H9 (cell line): Measurements from ENCODE around the gene GPR84. TPM values are rescaled to one million over a fixed set of nuclear protein-coding genes. Genes with fewer than 3 reads are reported as not detected.

Experiments
- DNase-seq: peaks from one replicate; pipeline ENCODE4 v3.0.0-alpha.2; 2017
- H2AFZ ChIP-seq: one replicate; pipeline ENCODE4 v1.6.1; 2013; ENCODE audit warnings: mild to moderate bottlenecking, low read length, control low read depth, moderate library complexity
- H2AK5ac ChIP-seq: 2 replicates; pipeline ENCODE4 v1.6.1; 2013; ENCODE audit warnings: low read length, control low read depth, mixed read lengths; ENCODE audit not compliant: insufficient read length
- H2BK120ac ChIP-seq: one replicate; pipeline ENCODE4 v1.6.1; 2013; ENCODE audit warnings: low read depth, mild to moderate bottlenecking, low read length, control low read depth, inconsistent platforms; ENCODE audit not compliant: poor library complexity, severe bottlenecking
- H2BK12ac ChIP-seq: 2 replicates; pipeline ENCODE4 v1.6.1; 2013; ENCODE audit warnings: low read length, control low read depth, mixed read lengths, low read depth; ENCODE audit not compliant: insufficient read length
- H2BK15ac ChIP-seq: 2 replicates; pipeline ENCODE4 v1.6.1; 2013; ENCODE audit warnings: low read depth, low read length, control low read depth
- H2BK20ac ChIP-seq: one replicate; pipeline ENCODE4 v1.6.1; 2013; ENCODE audit warnings: low read depth, mild to moderate bottlenecking, low read length, control low read depth, inconsistent platforms; ENCODE audit not compliant: poor library complexity, severe bottlenecking
- H2BK5ac ChIP-seq: 2 replicates; pipeline ENCODE4 v1.6.1; 2013; ENCODE audit warnings: low read length, control low read depth, mixed read lengths; ENCODE audit not compliant: insufficient read length
- H3K14ac ChIP-seq: 2 replicates; pipeline ENCODE4 v1.6.1; 2013; ENCODE audit warnings: low read length, control low read depth; ENCODE audit not compliant: insufficient read depth
- H3K18ac ChIP-seq: 2 replicates; pipeline ENCODE4 v1.6.1; 2013; ENCODE audit warnings: low read depth, mild to moderate bottlenecking, mixed read lengths, low read length, control low read depth; ENCODE audit not compliant: insufficient read length
- H3K23ac ChIP-seq: 2 replicates; pipeline ENCODE4 v1.6.1; 2013; ENCODE audit warnings: low read length, control low read depth, mixed read lengths, low read depth; ENCODE audit not compliant: insufficient read length
- H3K23me2 ChIP-seq: 2 replicates; pipeline ENCODE4 v1.6.1; 2013; ENCODE audit warnings: low read depth, mild to moderate bottlenecking, mixed read lengths, low read length, control low read depth; ENCODE audit not compliant: insufficient read length, poor library complexity, severe bottlenecking
- H3K27ac ChIP-seq: 2 replicates; pipeline ENCODE4 v1.5.1; 2013; ENCODE audit warnings: low read length, control low read depth, mixed read lengths, low read depth; ENCODE audit not compliant: insufficient read length
- H3K27me3 ChIP-seq: 2 replicates; pipeline ENCODE4 v1.6.1; 2013; ENCODE audit warnings: low read length, control low read depth, inconsistent platforms; ENCODE audit not compliant: insufficient read depth
- H3K4ac ChIP-seq: 2 replicates; pipeline ENCODE4 v1.6.1; 2013; ENCODE audit warnings: low read depth, mild to moderate bottlenecking, control low read depth, inconsistent platforms, low read length, moderate library complexity
- H3K4me1 ChIP-seq: 2 replicates; pipeline ENCODE4 v1.6.1; 2013; ENCODE audit warnings: low read length, control low read depth, inconsistent platforms; ENCODE audit not compliant: insufficient read depth
- H3K4me2 ChIP-seq: 2 replicates; pipeline ENCODE4 v1.6.1; 2013; ENCODE audit warnings: low read length, control low read depth, mixed read lengths; ENCODE audit not compliant: insufficient read length, insufficient read depth
- H3K56ac ChIP-seq: 2 replicates; pipeline ENCODE4 v1.6.1; 2013; ENCODE audit warnings: low read depth, mild to moderate bottlenecking, mixed read lengths, low read length, control low read depth; ENCODE audit not compliant: insufficient read length
- H3K79me1 ChIP-seq: 2 replicates; pipeline ENCODE4 v1.6.1; 2013; ENCODE audit warnings: low read depth, mild to moderate bottlenecking, moderate library complexity, low read length, control low read depth, inconsistent platforms; ENCODE audit not compliant: insufficient read depth, poor library complexity, severe bottlenecking
- H3K79me2 ChIP-seq: 2 replicates; pipeline ENCODE4 v1.6.1; 2013; ENCODE audit warnings: low read length, control low read depth, inconsistent platforms; ENCODE audit not compliant: insufficient read depth
- H3K9ac ChIP-seq: 2 replicates; pipeline ENCODE4 v1.6.1; 2013; ENCODE audit warnings: low read length, control low read depth, mixed read lengths; ENCODE audit not compliant: insufficient read length; ENCODE audit errors: extremely low read depth
- H3K9me3 ChIP-seq: one replicate; pipeline ENCODE4 v1.6.1; 2013; ENCODE audit warnings: low read depth, low read length, inconsistent platforms; ENCODE audit not compliant: control insufficient read depth
- H3T11ph ChIP-seq: one replicate; pipeline ENCODE4 v1.6.1; 2013; ENCODE audit warnings: mild to moderate bottlenecking, low read length, control low read depth, inconsistent platforms
- H4K20me1 ChIP-seq: one replicate; pipeline ENCODE4 v1.6.1; 2013; ENCODE audit not compliant: control insufficient read depth, insufficient read length, insufficient read depth
- H4K5ac ChIP-seq: 2 replicates; pipeline ENCODE4 v1.6.1; 2013; ENCODE audit warnings: low read depth, mild to moderate bottlenecking, mixed read lengths, low read length, control low read depth; ENCODE audit not compliant: insufficient read length
- H4K8ac ChIP-seq: replicated peaks from 2 replicates; pipeline ENCODE4 v1.6.1; 2013; ENCODE audit warnings: low read length, control low read depth, mixed read lengths, low read depth; ENCODE audit not compliant: insufficient read length
- H4K91ac ChIP-seq: 2 replicates; pipeline ENCODE4 v1.6.1; 2013; ENCODE audit warnings: low read depth, mild to moderate bottlenecking, moderate library complexity, mixed read lengths, low read length, control low read depth; ENCODE audit not compliant: insufficient read length
- H3K27ac Mint-ChIP-seq, 3 experiments: 2 replicates in 2 of 3; 3 replicates in 1 of 3; pipeline ENCODE4 v1.8.0; 2020 to 2021; ENCODE audit warnings: mixed read lengths in 3 of 3, mild to moderate bottlenecking in 1 of 3, moderate library complexity in 1 of 3
- H3K27me3 Mint-ChIP-seq: 2 replicates; pipeline ENCODE4 v1.8.0; 2021; ENCODE audit warnings: low read depth, mild to moderate bottlenecking, moderate library complexity, mixed read lengths
- H3K36me3 Mint-ChIP-seq, 3 experiments: 2 replicates in 2 of 3; 3 replicates in 1 of 3; pipeline ENCODE4 v1.8.0; 2020 to 2021; ENCODE audit warnings: low read depth in 3 of 3, mixed read lengths in 3 of 3; ENCODE audit not compliant: insufficient read depth in 1 of 3
- H3K4me1 Mint-ChIP-seq, 2 experiments: 2 replicates each; pipeline ENCODE4 v1.8.0; 2020; ENCODE audit warnings: mixed read lengths in 2 of 2
- H3K4me3 Mint-ChIP-seq, 2 experiments: 2 replicates in 1 of 2; 3 replicates in 1 of 2; pipeline ENCODE4 v1.8.0; 2020 to 2021; ENCODE audit warnings: mild to moderate bottlenecking in 2 of 2, mixed read lengths in 2 of 2, moderate library complexity in 1 of 2
- H3K9me3 Mint-ChIP-seq, 2 experiments: 2 replicates in 1 of 2; 3 replicates in 1 of 2; pipeline ENCODE4 v1.8.0; 2020; ENCODE audit warnings: mild to moderate bottlenecking in 2 of 2, mixed read lengths in 2 of 2, moderate library complexity in 1 of 2
- CTCF ChIP-seq: fragments of 200-600 bp; sonication (generic); conservative IDR thresholded peaks from 3 replicates; pipeline ENCODE4 v1.8.0; 2021; ENCODE audit warnings: antibody characterized with exemption, mild to moderate bottlenecking
- WGBS: extraction: QIAGEN DNeasy Blood & Tissue Kit; methylation state at CpG from one replicate; pipeline ENCODE4 v1.1.7; 2013; ENCODE audit warnings: missing lambda C conversion rate, low lambda C conversion rate, mixed read lengths; ENCODE audit not compliant: insufficient read length; ENCODE audit errors: extremely low coverage; 5-methylcytosine and 5-hydroxymethylcytosine counted together
- total RNA-seq: library from RNA; stranded (reverse); gene quantifications from 2 replicates; pipeline ENCODE4 v1.2.1, GENCODE V29; 2021

Gene GPR84
- total RNA-seq, 1 experiment from 2014 or later = not detected

- no peak for TF ChIP-seq CTCF
- no peak overlapping the region for H2BK15ac ChIP-seq
- no peaks in the 10 kb centered on the region for H3K9me3 ChIP-seq
- peak overlapping the region in 1 of 2 experiments; percentile 64; a peak in 2 of 5 replicates for H3K4me3 Mint-ChIP-seq
- peak overlapping the region; percentile 22 for H3K4me2 ChIP-seq
- no peak overlapping the region for H2BK20ac ChIP-seq
- no peak overlapping the region for H4K5ac ChIP-seq
- no peaks in the 10 kb centered on the region for H3K9me3 Mint-ChIP-seq
- no peak overlapping the region for H2BK12ac ChIP-seq
- H3K14ac ChIP-seq = no peak overlapping the region
- no peaks in the 10 kb centered on the region for H4K20me1 ChIP-seq
- H3K4me1 Mint-ChIP-seq = peaks cover 26 to 29% of the 10 kb centered on the region in 2 experiments
- H3K23ac ChIP-seq = no peak overlapping the region
- no peaks in the 10 kb centered on the region for H3K27me3 ChIP-seq
- H2BK120ac ChIP-seq = no peak overlapping the region
- no peak overlapping the region for H3K9ac ChIP-seq
- no peak overlapping the region for H2AFZ ChIP-seq
- H3K18ac ChIP-seq = no peak overlapping the region
- no peak overlapping the region for H3K4ac ChIP-seq
- no CpG with 5 or more reads among the region's 4 CpGs for WGBS
- no peaks in the 10 kb centered on the region; a peak in 1 of 7 replicates for H3K36me3 Mint-ChIP-seq
- peak overlapping the region; percentile 49 to 87 (median 82); a peak in 5 of 7 replicates for H3K27ac Mint-ChIP-seq
- no peaks in the 10 kb centered on the region for H3K79me1 ChIP-seq
- peak; percentile 57 for DNase-seq
- no peak overlapping the region for H3T11ph ChIP-seq
- H3K27me3 Mint-ChIP-seq = peaks cover 5% of the 10 kb centered on the region
- H4K91ac ChIP-seq = no peak overlapping the region
- H3K4me1 ChIP-seq = peaks cover 16% of the 10 kb centered on the region
- no peak overlapping the region for H4K8ac ChIP-seq
- no peak overlapping the region for H3K27ac ChIP-seq
- no peak overlapping the region for H2BK5ac ChIP-seq
- peaks cover 16% of the 10 kb centered on the region for H3K23me2 ChIP-seq
- no peaks in the 10 kb centered on the region for H3K79me2 ChIP-seq
- H3K56ac ChIP-seq = no peak overlapping the region
- no peak overlapping the region for H2AK5ac ChIP-seq
Observed at GRCh38 chr12:54356951-54357356, 7.3 kb downstream of the GPR84 start.
